SK-N-SH (cell line): ENCODE measurements around the gene GRIK3. TPM values are rescaled to one million over a fixed set of nuclear protein-coding genes. Genes with fewer than 3 reads are reported as not detected.

Source experiments
- CTCF ChIA-PET: fragments of 300-600, 350-600 bp; formaldehyde crosslinking; extraction: SDS; loops from one replicate; lab custom pipeline; 2021; lab: Yijun Ruan, JAX
- POLR2A ChIA-PET: fragments of 350-600 bp; sonication (Branson Sonifier 250); formaldehyde crosslinking; extraction: SDS; loops from one replicate; lab custom pipeline; 2020; ENCODE audit warnings: antibody characterized with exemption, inconsistent platforms; lab: Yijun Ruan, JAX
- DNase-seq: peaks from one replicate; pipeline ENCODE4 v3.0.0; 2012
- H2AFZ ChIP-seq: fragments of 200-600 bp; sonication (generic); 2 replicates; pipeline ENCODE4 v1.8.1; 2016; ENCODE audit warnings: antibody characterized with exemption, mild to moderate bottlenecking, low read depth
- H3F3A ChIP-seq: fragments of 200-600 bp; sonication (generic); replicated peaks from 2 replicates; pipeline ENCODE3; 2016; ENCODE audit warnings: antibody characterized with exemption, mild to moderate bottlenecking; ENCODE audit not compliant: insufficient read depth
- H3K27ac ChIP-seq, 2 experiments: fragments of 200-500 bp in 1 of 2; fragments of 200-600 bp in 1 of 2; sonication (Bioruptor generic) in 1 of 2; sonication (generic), shearing (Covaris generic) in 1 of 2; 2 replicates each; pipeline versions ENCODE4 v1.5.1 to v1.6.1; 2014 to 2016; ENCODE audit warnings: low read depth in 2 of 2, inconsistent platforms in 1 of 2, low read length in 1 of 2, mild to moderate bottlenecking in 1 of 2, mixed read lengths in 1 of 2
- H3K27me3 ChIP-seq: fragments of 200-600 bp; sonication (generic), shearing (Covaris generic); 2 replicates; pipeline ENCODE4 v1.6.1; 2016; ENCODE audit warnings: mixed run types; ENCODE audit not compliant: insufficient read depth
- H3K36me3 ChIP-seq, 2 experiments: fragments of 200-500 bp in 1 of 2; fragments of 200-600 bp in 1 of 2; sonication (Bioruptor generic) in 1 of 2; sonication (generic) in 1 of 2; replicated peaks in 1 of 2; 2 replicates each; pipeline versions ENCODE3 to v1.5.1; 2014 to 2016; ENCODE audit warnings: low read length in 1 of 2, mild to moderate bottlenecking in 1 of 2; ENCODE audit not compliant: insufficient read depth in 2 of 2, control insufficient read depth in 1 of 2
- H3K4me1 ChIP-seq, 2 experiments: fragments of 200-500 bp in 1 of 2; fragments of 200-600 bp in 1 of 2; sonication (Bioruptor generic) in 1 of 2; sonication (generic), shearing (Covaris generic) in 1 of 2; 2 replicates each; pipeline versions ENCODE4 v1.5.1 to v1.6.1; 2014 to 2016; ENCODE audit warnings: low read depth in 1 of 2, low read length in 1 of 2, mixed run types in 1 of 2; ENCODE audit not compliant: insufficient read depth in 2 of 2, control insufficient read depth in 1 of 2
- H3K4me2 ChIP-seq: fragments of 200-600 bp; sonication (generic), shearing (Covaris generic); 2 replicates; pipeline ENCODE4 v1.6.1; 2017; ENCODE audit warnings: mixed run types
- H3K4me3 ChIP-seq, 2 experiments: fragments of 200-500 bp in 1 of 2; fragments of 200-600 bp in 1 of 2; sonication (Bioruptor generic) in 1 of 2; sonication (generic), shearing (Covaris generic) in 1 of 2; 2 replicates each; pipeline versions ENCODE4 v1.5.1 to v1.8.1; 2014 to 2016; ENCODE audit warnings: low read depth in 2 of 2, inconsistent platforms in 1 of 2, low read length in 1 of 2, mild to moderate bottlenecking in 1 of 2, mixed read lengths in 1 of 2, moderate library complexity in 1 of 2
- H3K79me2 ChIP-seq: fragments of 200-600 bp; sonication (generic); 2 replicates; pipeline ENCODE4 v1.8.1; 2017; ENCODE audit warnings: mild to moderate bottlenecking; ENCODE audit not compliant: insufficient read depth
- H3K9ac ChIP-seq: fragments of 200-600 bp; sonication (generic); 2 replicates; pipeline ENCODE4 v1.6.1; 2017; ENCODE audit warnings: mixed run types
- H3K9me2 ChIP-seq: fragments of 200-600 bp; sonication (generic); 2 replicates; pipeline ENCODE4 v1.6.1; 2017; ENCODE audit warnings: mixed run types
- H3K9me3 ChIP-seq: fragments of 200-600 bp; sonication (generic); 2 replicates; pipeline ENCODE4 v1.6.1; 2017; ENCODE audit warnings: mixed run types, mild to moderate bottlenecking, moderate library complexity
- H4K20me1 ChIP-seq: fragments of 200-600 bp; sonication (generic); 2 replicates; pipeline ENCODE4 v1.6.1; 2017; ENCODE audit warnings: mild to moderate bottlenecking, mixed run types; ENCODE audit not compliant: insufficient read depth
- EZH2phosphoT487 ChIP-seq: fragments of 200-600 bp; sonication (generic); IDR thresholded peaks from 2 replicates; pipeline ENCODE4 v1.6.1; 2017; ENCODE audit warnings: low read depth, mixed run types, mild to moderate bottlenecking, antibody characterized with exemption, moderate library complexity, borderline replicate concordance
- FOSL2 ChIP-seq: IDR thresholded peaks from 2 replicates; pipeline ENCODE4 v1.4.0; 2012; ENCODE audit warnings: low read depth, mild to moderate bottlenecking, moderate library complexity, borderline replicate concordance
- FOXM1 ChIP-seq: IDR thresholded peaks from 2 replicates; pipeline ENCODE4 v1.4.0; 2012; ENCODE audit warnings: low read depth, mild to moderate bottlenecking
- JUND ChIP-seq: IDR thresholded peaks from 2 replicates; pipeline ENCODE4 v1.4.0; 2012
- MAX ChIP-seq: IDR thresholded peaks from 2 replicates; pipeline ENCODE4 v1.4.0; 2012; ENCODE audit warnings: low read depth
- MEF2A ChIP-seq: IDR thresholded peaks from 2 replicates; pipeline ENCODE4 v1.4.0; 2012; ENCODE audit warnings: low read depth, borderline replicate concordance
- NFIC ChIP-seq: IDR thresholded peaks from 2 replicates; pipeline ENCODE4 v1.4.0; 2012; ENCODE audit warnings: borderline replicate concordance
- POLR2AphosphoS5 ChIP-seq: IDR thresholded peaks from 2 replicates; pipeline ENCODE4 v1.6.1; 2012; ENCODE audit warnings: low read depth, low read length
- RXRA ChIP-seq: IDR thresholded peaks from 2 replicates; pipeline ENCODE4 v1.4.0; 2012; ENCODE audit warnings: low read depth, mild to moderate bottlenecking, borderline replicate concordance
- SMC3 ChIP-seq: IDR thresholded peaks from 2 replicates; pipeline ENCODE4 v1.6.1; 2012; ENCODE audit warnings: low read depth, low read length, improper control_type of control experiment
- TAF1 ChIP-seq: IDR thresholded peaks from 2 replicates; pipeline ENCODE4 v1.6.1; 2012; ENCODE audit warnings: low read depth, mild to moderate bottlenecking, low read length, moderate library complexity, borderline replicate concordance
- TCF12 ChIP-seq: IDR thresholded peaks from 2 replicates; pipeline ENCODE4 v1.4.0; 2012
- TEAD4 ChIP-seq: IDR thresholded peaks from 2 replicates; pipeline ENCODE4 v1.4.0; 2012; ENCODE audit warnings: mild to moderate bottlenecking, borderline replicate concordance; ENCODE audit not compliant: insufficient read depth
- USF1 ChIP-seq: IDR thresholded peaks from 2 replicates; pipeline ENCODE4 v1.4.0; 2012; ENCODE audit warnings: low read depth, borderline replicate concordance
- USF2 ChIP-seq: fragments of 150-350 bp; IDR thresholded peaks from 2 replicates; pipeline ENCODE4 v1.6.1; 2017; ENCODE audit warnings: antibody characterized with exemption, low read length, low read depth, borderline replicate concordance
- YY1 ChIP-seq: IDR thresholded peaks from 2 replicates; pipeline ENCODE4 v1.4.0; 2012; ENCODE audit warnings: low read depth, mild to moderate bottlenecking
- polyA plus RNA-seq, 3 experiments: library from polyadenylated mRNA; depleted of rRNA; stranded (reverse); fragments of >200 nt; gene quantifications; 2 replicates each; pipeline ENCODE4 v1.2.3, GENCODE V29; 2012
- TF ChIP-seq, protein P1 (sequence below): fragments of 200-600 bp; sonication (generic); IDR thresholded peaks from 2 replicates; pipeline ENCODE4 v1.6.1; 2017; ENCODE audit warnings: antibody characterized with exemption, mild to moderate bottlenecking, moderate library complexity

GRIK3 gene
- polyA plus RNA-seq, 1 of the 3 experiments (the other 2 are of a cell fraction) = not detected

DNA sequence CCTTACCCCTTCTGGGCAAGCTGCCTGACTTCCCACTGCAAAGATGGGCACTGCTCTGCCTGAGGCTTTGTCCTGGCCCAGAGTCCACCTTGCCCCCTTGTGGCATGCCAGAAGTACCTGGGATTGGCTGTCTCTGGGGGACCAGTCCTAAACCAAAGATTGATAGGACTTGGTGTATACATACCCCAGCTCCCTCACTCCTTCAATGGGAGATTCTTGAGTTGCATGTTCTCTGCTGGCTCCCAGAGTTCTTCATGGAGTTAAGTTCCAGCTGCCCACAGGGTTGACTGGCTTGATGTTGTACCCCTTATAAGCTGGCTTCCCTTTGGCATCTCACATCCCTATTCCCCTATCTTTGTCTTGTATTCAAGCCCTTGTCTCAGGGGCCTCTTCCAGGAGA is 244.8 kb downstream of the GRIK3 start:
- H3K27me3 ChIP-seq = no peaks in the 10 kb centered on the region
- TF ChIP-seq FOSL2 (no peak), FOXM1 (no peak), TAF1 (no peak), JUND (no peak), MAX (no peak), MEF2A (no peak), TCF12 (no peak), YY1 (no peak), USF2 (no peak), SMC3 (no peak), USF1 (no peak), RXRA (no peak), POLR2AphosphoS5 (no peak), NFIC (no peak), EZH2phosphoT487 (no peak), TEAD4 (no peak)
- TF ChIP-seq, protein P1, sequence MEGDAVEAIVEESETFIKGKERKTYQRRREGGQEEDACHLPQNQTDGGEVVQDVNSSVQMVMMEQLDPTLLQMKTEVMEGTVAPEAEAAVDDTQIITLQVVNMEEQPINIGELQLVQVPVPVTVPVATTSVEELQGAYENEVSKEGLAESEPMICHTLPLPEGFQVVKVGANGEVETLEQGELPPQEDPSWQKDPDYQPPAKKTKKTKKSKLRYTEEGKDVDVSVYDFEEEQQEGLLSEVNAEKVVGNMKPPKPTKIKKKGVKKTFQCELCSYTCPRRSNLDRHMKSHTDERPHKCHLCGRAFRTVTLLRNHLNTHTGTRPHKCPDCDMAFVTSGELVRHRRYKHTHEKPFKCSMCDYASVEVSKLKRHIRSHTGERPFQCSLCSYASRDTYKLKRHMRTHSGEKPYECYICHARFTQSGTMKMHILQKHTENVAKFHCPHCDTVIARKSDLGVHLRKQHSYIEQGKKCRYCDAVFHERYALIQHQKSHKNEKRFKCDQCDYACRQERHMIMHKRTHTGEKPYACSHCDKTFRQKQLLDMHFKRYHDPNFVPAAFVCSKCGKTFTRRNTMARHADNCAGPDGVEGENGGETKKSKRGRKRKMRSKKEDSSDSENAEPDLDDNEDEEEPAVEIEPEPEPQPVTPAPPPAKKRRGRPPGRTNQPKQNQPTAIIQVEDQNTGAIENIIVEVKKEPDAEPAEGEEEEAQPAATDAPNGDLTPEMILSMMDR = no peak
- ChIA-PET POLR2A (no interaction called here), CTCF (interaction anchor here (1.0 to 2.5 kb wide), 5 partner anchors 10 to 92 kb away, joined by 3 to 7 read pairs (median 4); no protein-coding TSS in a partner anchor)
- H3K36me3 ChIP-seq = no peaks in the 10 kb centered on the region
- no peaks in the 10 kb centered on the region for H3K9me2 ChIP-seq
- no peaks in the 10 kb centered on the region for H3F3A ChIP-seq
- H3K4me1 ChIP-seq = peaks cover 0 to 16% of the 10 kb centered on the region in 2 experiments; a peak in 2 of 4 replicates
- no peaks in the 10 kb centered on the region for H3K9me3 ChIP-seq
- H3K9ac ChIP-seq = no peak overlapping the region
- no peak overlapping the region for H3K27ac ChIP-seq
- H3K4me3 ChIP-seq = no peak overlapping the region
- no peak overlapping the region for H2AFZ ChIP-seq
- H4K20me1 ChIP-seq = no peaks in the 10 kb centered on the region
- no peak for DNase-seq
- no peaks in the 10 kb centered on the region for H3K79me2 ChIP-seq
- no peak overlapping the region for H3K4me2 ChIP-seq
